HepG2 (cell line): ENCODE results near the gene SEM1. TPM values are rescaled to one million over a fixed set of nuclear protein-coding genes. Genes with fewer than 3 reads are reported as not detected.

ENCODE experiments used
- ATAC-seq: fragments of 200-7000 bp; cut with Tn5 transposase; 3 replicates; pipeline ENCODE4 v1.9.1; 2020; ENCODE audit warnings: mild to moderate bottlenecking, moderate library complexity
- BruUV-seq: library from RNA; stranded (reverse); fragments of 400-500 nt; replicated peaks from 2 replicates; lab custom pipeline; 2021; lab: Mats Ljungman, UMichigan
- CTCF ChIA-PET: fragments of 300-600 bp; formaldehyde crosslinking; extraction: SDS; loops from one replicate; lab custom pipeline; 2021; ENCODE audit warnings: low total read pairs, inconsistent platforms, low intra/inter-chr PET ratio; lab: Yijun Ruan, JAX
- POLR2A ChIA-PET: fragments of 350-600 bp; sonication (Branson Sonifier 250); formaldehyde crosslinking; loops from one replicate; lab custom pipeline; 2020; ENCODE audit warnings: antibody characterized with exemption, inconsistent platforms; lab: Yijun Ruan, JAX
- DNase-seq: peaks from one replicate; pipeline ENCODE4 v3.0.0-alpha.2; 2015; ENCODE audit warnings: low spot score
- FAIRE-seq: peaks from 3 replicates; lab custom pipeline; 2011; peaks lifted over from hg19 to GRCh38; lab: Jason Lieb, UNC
- H2AFZ ChIP-seq: one replicate; pipeline ENCODE4 v1.6.1; 2011; ENCODE audit warnings: low read length, inconsistent platforms
- H3K27ac ChIP-seq: fragments of 300-600 bp; 3 replicates; pipeline ENCODE4 v1.8.0; 2011; ENCODE audit warnings: mixed run types, mild to moderate bottlenecking, mixed read lengths, low read length, inconsistent platforms; ENCODE audit not compliant: insufficient read depth; ENCODE audit errors: extremely low read length
- H3K27me3 ChIP-seq, 2 experiments: fragments of 200-600 bp in 1 of 2; 2 replicates in 1 of 2; 3 replicates in 1 of 2; pipeline versions ENCODE4 v1.6.0 to v1.8.0; 2011; ENCODE audit warnings: low read length in 2 of 2, mild to moderate bottlenecking in 2 of 2, moderate library complexity in 2 of 2, inconsistent platforms in 1 of 2; ENCODE audit not compliant: insufficient read depth in 2 of 2, control insufficient read depth in 1 of 2
- H3K36me3 ChIP-seq, 2 experiments: fragments of 200-600 bp in 1 of 2; replicated peaks in 1 of 2; 2 replicates in 1 of 2; 3 replicates in 1 of 2; pipeline versions ENCODE4 v1.5.1 to v1.8.0; 2011; ENCODE audit warnings: low read length in 2 of 2, inconsistent platforms in 1 of 2; ENCODE audit not compliant: insufficient read depth in 2 of 2, control insufficient read depth in 1 of 2
- H3K4me1 ChIP-seq: 2 replicates; pipeline ENCODE4 v1.5.1; 2012; ENCODE audit warnings: low read length, inconsistent platforms; ENCODE audit not compliant: insufficient read depth
- H3K4me2 ChIP-seq: 2 replicates; pipeline ENCODE4 v1.6.0; 2011; ENCODE audit warnings: low read depth, low read length, inconsistent platforms
- H3K4me3 ChIP-seq, 3 experiments: fragments of 200-600 bp in 1 of 3; sonication (generic), shearing (Covaris generic) in 1 of 3; replicated peaks in 1 of 3; 2 replicates each; pipeline ENCODE4 v1.5.1; 2011 to 2016; ENCODE audit warnings: low read length in 3 of 3, inconsistent platforms in 2 of 3, low read depth in 2 of 3, mild to moderate bottlenecking in 2 of 3, control low read depth in 1 of 3, mixed read lengths in 1 of 3; ENCODE audit not compliant: insufficient read depth in 1 of 3
- H3K79me2 ChIP-seq: one replicate; pipeline ENCODE4 v1.6.1; 2011; ENCODE audit warnings: low read length, inconsistent platforms; ENCODE audit not compliant: insufficient read depth
- H3K9ac ChIP-seq: 2 replicates; pipeline ENCODE4 v1.6.0; 2011; ENCODE audit warnings: mild to moderate bottlenecking, low read depth, low read length, inconsistent platforms; ENCODE audit not compliant: insufficient read depth
- H3K9me3 ChIP-seq: 2 replicates; pipeline ENCODE4 v1.5.1; 2012; ENCODE audit warnings: mild to moderate bottlenecking, low read length
- H4K20me1 ChIP-seq: 2 replicates; pipeline ENCODE4 v1.6.0; 2011; ENCODE audit warnings: inconsistent platforms, mild to moderate bottlenecking, low read length, moderate library complexity; ENCODE audit not compliant: insufficient read depth
- ADNP ChIP-seq: sonication (generic); formaldehyde crosslinking; IDR thresholded peaks from 2 replicates; pipeline ENCODE4 v1.4.0; 2020; ENCODE audit warnings: missing genetic modification reagents
- ATRX ChIP-seq: sonication (generic); formaldehyde crosslinking; IDR thresholded peaks from 2 replicates; pipeline ENCODE4 v1.4.0; 2020; ENCODE audit warnings: missing genetic modification reagents, borderline replicate concordance
- MEIS2 ChIP-seq: sonication (generic); formaldehyde crosslinking; IDR thresholded peaks from 2 replicates; pipeline ENCODE4 v1.9.0; 2021; ENCODE audit warnings: mild to moderate bottlenecking, missing genetic modification reagents
- RBM22 ChIP-seq: fragments of 200-400 bp; formaldehyde crosslinking; optimal IDR thresholded peaks from 2 replicates; pipeline ENCODE3; 2017; ENCODE audit warnings: mild to moderate bottlenecking, low read length, moderate library complexity
- SNAI1 ChIP-seq: sonication (generic); formaldehyde crosslinking; IDR thresholded peaks from 2 replicates; pipeline ENCODE4 v1.5.0; 2020; ENCODE audit warnings: mild to moderate bottlenecking, missing genetic modification reagents, borderline replicate concordance
- ZFP41 ChIP-seq: sonication (generic); formaldehyde crosslinking; IDR thresholded peaks from 2 replicates; pipeline ENCODE4 v1.4.0; 2020; ENCODE audit warnings: mild to moderate bottlenecking, missing genetic modification reagents, borderline replicate concordance
- ZNF563 ChIP-seq: sonication (generic); formaldehyde crosslinking; IDR thresholded peaks from 2 replicates; pipeline ENCODE4 v1.8.0; 2022; ENCODE audit warnings: mild to moderate bottlenecking, moderate library complexity, missing genetic modification reagents
- ZNF709 ChIP-seq: sonication (generic); formaldehyde crosslinking; IDR thresholded peaks from 2 replicates; pipeline ENCODE4 v1.5.0; 2020; ENCODE audit warnings: mild to moderate bottlenecking, missing genetic modification reagents
- ZNF773 ChIP-seq: sonication (generic); formaldehyde crosslinking; IDR thresholded peaks from 2 replicates; pipeline ENCODE4 v1.4.0; 2020; ENCODE audit warnings: missing genetic modification reagents, borderline replicate concordance
- ZSCAN22 ChIP-seq: sonication (generic); formaldehyde crosslinking; IDR thresholded peaks from 2 replicates; pipeline ENCODE4 v1.4.0; 2020; ENCODE audit warnings: mild to moderate bottlenecking, missing genetic modification reagents
- WGBS: methylation state at CpG from one replicate; pipeline ENCODE4 v1.1.6; 2017; ENCODE audit warnings: low lambda C conversion rate; 5-methylcytosine and 5-hydroxymethylcytosine counted together
- in situ Hi-C: cut with HindIII; loops from 2 replicates; pipeline ENCODE4 v1.10.0; 2017; ENCODE audit warnings: low pct_unique_long_range_greater_than_20kb; ENCODE audit not compliant: extremely low pct_ligation_motif_present
- intact Hi-C: fragments of 100-400 bp; cut with micrococcal nuclease; formaldehyde crosslinking; loops from one replicate; pipeline ENCODE4 v1.10.0; 2022; ENCODE audit not compliant: unreplicated experiment
- polyA plus RNA-seq, 8 experiments: library from polyadenylated mRNA; depleted of rRNA in 3 of 8; stranded (reverse) in 7 of 8; unstranded in 1 of 8; fragments of >200 nt; fragmentation: Illumina TruSeq in 4 of 8; extraction: Trizol in 4 of 8; gene quantifications; 2 replicates each; pipeline versions ENCODE4 v1.2.1 to v1.2.3, GENCODE V29; 2011 to 2016; ENCODE audit warnings: low read depth in 4 of 8, missing spikeins in 1 of 8, mixed read lengths in 1 of 8; ENCODE audit not compliant: insufficient read depth in 1 of 8
- total RNA-seq, 5 experiments: library from RNA; depleted of rRNA; stranded (reverse); fragments of >200 nt; fragmentation: Illumina TruSeq; extraction: Trizol; gene quantifications; 2 replicates each; pipeline ENCODE4 v1.2.3, GENCODE V29; 2016; ENCODE audit warnings: low read depth in 1 of 5
- TF ChIP-seq, protein P1 (sequence below): sonication (generic); formaldehyde crosslinking; conservative IDR thresholded peaks from 2 replicates; pipeline ENCODE4 v1.8.0; 2022; ENCODE audit warnings: missing genetic modification reagents
- TF ChIP-seq, protein P2 (sequence below): sonication (generic); formaldehyde crosslinking; IDR thresholded peaks from 2 replicates; pipeline ENCODE4 v1.8.0; 2022; ENCODE audit warnings: mild to moderate bottlenecking, missing genetic modification reagents, borderline replicate concordance
- TF ChIP-seq, protein P3 (sequence below): sonication (generic); formaldehyde crosslinking; IDR thresholded peaks from 2 replicates; pipeline ENCODE4 v1.4.0; 2020; ENCODE audit warnings: mild to moderate bottlenecking, missing genetic modification reagents
- TF ChIP-seq, protein P4 (sequence below): sonication (generic); formaldehyde crosslinking; IDR thresholded peaks from 2 replicates; pipeline ENCODE4 v1.4.0; 2020; ENCODE audit warnings: missing genetic modification reagents
- TF ChIP-seq, protein P5 (sequence below): IDR thresholded peaks from 2 replicates; pipeline ENCODE4 v1.6.1; 2016; ENCODE audit warnings: missing genetic modification reagents, missing compliant biosample characterization

The SEM1 gene
- total and polyA plus RNA-seq, 2 of the 13 experiments (the other 11 are each of a cell fraction or from before 2014, with no cell fraction given), result 40.7 to 174 TPM

DNA sequence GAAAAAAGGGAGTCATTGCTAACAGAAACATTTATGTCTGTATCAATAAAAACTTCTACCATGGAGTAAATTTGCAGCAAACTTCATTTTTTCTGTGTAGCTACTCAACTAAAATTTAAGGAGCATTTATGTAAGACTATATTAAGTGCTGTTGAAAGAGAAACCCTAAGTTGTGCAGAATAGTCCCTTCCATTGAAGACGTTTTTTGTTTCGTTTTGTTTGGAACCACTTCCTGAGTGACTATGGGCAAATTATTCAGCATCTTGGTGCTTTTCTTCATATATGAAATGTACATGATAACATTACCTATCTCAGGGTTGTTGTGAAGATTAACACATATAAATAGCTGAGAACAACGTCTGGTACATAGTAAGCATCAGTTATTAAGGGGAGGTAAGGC lies 24.3 kb downstream of the SEM1 start:
- no peak for DNase-seq
- POLR2A ChIA-PET, result no interaction called here
- Histone ChIP-seq H3K36me3 (peaks cover 1 to 15% of the 10 kb centered on the region in 2 experiments; a peak in 3 of 5 replicates), H3K79me2 (peaks cover 3% of the 10 kb centered on the region), H3K27me3 (no peaks in the 10 kb centered on the region), H3K4me3 (no peak overlapping the region), H2AFZ (no peak overlapping the region), H4K20me1 (no peaks in the 10 kb centered on the region), H3K9me3 (no peaks in the 10 kb centered on the region), H3K4me1 (no peaks in the 10 kb centered on the region), H3K9ac (no peak overlapping the region), H3K27ac (no peak overlapping the region), H3K4me2 (no peak overlapping the region)
- ATAC-seq, result no peak
- CTCF ChIA-PET, result no interaction called here
- no peak for FAIRE-seq
- BruUV-seq, result no TSS peak
- 95% methylated on average over 3 of the region's 3 CpGs for WGBS
- in situ Hi-C loops, result no loop called here
- TF ChIP-seq, protein P1, sequence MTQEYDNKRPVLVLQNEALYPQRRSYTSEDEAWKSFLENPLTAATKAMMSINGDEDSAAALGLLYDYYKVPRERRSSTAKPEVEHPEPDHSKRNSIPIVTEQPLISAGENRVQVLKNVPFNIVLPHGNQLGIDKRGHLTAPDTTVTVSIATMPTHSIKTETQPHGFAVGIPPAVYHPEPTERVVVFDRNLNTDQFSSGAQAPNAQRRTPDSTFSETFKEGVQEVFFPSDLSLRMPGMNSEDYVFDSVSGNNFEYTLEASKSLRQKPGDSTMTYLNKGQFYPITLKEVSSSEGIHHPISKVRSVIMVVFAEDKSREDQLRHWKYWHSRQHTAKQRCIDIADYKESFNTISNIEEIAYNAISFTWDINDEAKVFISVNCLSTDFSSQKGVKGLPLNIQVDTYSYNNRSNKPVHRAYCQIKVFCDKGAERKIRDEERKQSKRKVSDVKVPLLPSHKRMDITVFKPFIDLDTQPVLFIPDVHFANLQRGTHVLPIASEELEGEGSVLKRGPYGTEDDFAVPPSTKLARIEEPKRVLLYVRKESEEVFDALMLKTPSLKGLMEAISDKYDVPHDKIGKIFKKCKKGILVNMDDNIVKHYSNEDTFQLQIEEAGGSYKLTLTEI (CRISPR knock-in tag), result no peak
- TF ChIP-seq, protein P2, sequence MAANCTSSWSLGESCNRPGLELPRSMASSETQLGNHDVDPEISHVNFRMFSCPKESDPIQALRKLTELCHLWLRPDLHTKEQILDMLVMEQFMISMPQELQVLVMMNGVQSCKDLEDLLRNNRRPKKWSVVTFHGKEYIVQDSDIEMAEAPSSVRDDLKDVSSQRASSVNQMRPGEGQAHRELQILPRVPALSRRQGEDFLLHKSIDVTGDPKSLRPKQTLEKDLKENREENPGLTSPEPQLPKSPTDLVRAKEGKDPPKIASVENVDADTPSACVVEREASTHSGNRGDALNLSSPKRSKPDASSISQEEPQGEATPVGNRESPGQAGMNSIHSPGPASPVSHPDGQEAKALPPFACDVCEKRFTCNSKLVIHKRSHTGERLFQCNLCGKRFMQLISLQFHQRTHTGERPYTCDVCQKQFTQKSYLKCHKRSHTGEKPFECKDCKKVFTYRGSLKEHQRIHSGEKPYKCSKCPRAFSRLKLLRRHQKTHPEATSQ, result no peak
- TF ChIP-seq ATRX (CRISPR knock-in tag), result no peak
- TF ChIP-seq ADNP, result no peak
- TF ChIP-seq, protein P3, sequence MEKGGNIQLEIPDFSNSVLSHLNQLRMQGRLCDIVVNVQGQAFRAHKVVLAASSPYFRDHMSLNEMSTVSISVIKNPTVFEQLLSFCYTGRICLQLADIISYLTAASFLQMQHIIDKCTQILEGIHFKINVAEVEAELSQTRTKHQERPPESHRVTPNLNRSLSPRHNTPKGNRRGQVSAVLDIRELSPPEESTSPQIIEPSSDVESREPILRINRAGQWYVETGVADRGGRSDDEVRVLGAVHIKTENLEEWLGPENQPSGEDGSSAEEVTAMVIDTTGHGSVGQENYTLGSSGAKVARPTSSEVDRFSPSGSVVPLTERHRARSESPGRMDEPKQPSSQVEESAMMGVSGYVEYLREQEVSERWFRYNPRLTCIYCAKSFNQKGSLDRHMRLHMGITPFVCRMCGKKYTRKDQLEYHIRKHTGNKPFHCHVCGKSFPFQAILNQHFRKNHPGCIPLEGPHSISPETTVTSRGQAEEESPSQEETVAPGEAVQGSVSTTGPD (CRISPR knock-in tag), result no peak
- no peak for TF ChIP-seq RBM22
- no peak for TF ChIP-seq MEIS2 (CRISPR knock-in tag)
- TF ChIP-seq ZFP41, result no peak
- TF ChIP-seq, protein P4, sequence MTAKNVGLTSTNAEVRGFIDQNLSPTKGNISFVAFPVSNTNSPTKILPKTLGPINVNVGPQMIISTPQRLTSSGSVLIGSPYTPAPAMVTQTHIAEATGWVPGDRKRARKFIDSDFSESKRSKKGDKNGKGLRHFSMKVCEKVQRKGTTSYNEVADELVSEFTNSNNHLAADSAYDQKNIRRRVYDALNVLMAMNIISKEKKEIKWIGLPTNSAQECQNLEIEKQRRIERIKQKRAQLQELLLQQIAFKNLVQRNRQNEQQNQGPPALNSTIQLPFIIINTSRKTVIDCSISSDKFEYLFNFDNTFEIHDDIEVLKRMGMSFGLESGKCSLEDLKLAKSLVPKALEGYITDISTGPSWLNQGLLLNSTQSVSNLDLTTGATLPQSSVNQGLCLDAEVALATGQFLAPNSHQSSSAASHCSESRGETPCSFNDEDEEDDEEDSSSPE (CRISPR knock-in tag), result no peak
- TF ChIP-seq ZNF773 (CRISPR knock-in tag), result no peak
- TF ChIP-seq, protein P5, sequence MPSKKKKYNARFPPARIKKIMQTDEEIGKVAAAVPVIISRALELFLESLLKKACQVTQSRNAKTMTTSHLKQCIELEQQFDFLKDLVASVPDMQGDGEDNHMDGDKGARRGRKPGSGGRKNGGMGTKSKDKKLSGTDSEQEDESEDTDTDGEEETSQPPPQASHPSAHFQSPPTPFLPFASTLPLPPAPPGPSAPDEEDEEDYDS (CRISPR knock-in tag), result no peak
- TF ChIP-seq ZSCAN22 (CRISPR knock-in tag), result no peak
- no peak for TF ChIP-seq SNAI1
- TF ChIP-seq ZNF709 (CRISPR knock-in tag), result no peak
- TF ChIP-seq ZNF563, result no peak
- intact Hi-C loops, result no loop called here
